Hepatocyte (in vitro differentiated cells): ENCODE measurements around the gene ADGRD2. TPM values are rescaled to one million over a fixed set of nuclear protein-coding genes. Genes with fewer than 3 reads are reported as not detected.

Source experiments
- DNase-seq: peaks from one replicate; pipeline ENCODE4 v3.0.0-alpha.2; 2016; ENCODE audit warnings: low spot score
- H2AFZ ChIP-seq: fragments of 200-600 bp; sonication (generic); 2 replicates; pipeline ENCODE4 v1.6.0; 2016; ENCODE audit warnings: antibody characterized with exemption, mild to moderate bottlenecking
- H3K27ac ChIP-seq: fragments of 200-600 bp; sonication (generic); 2 replicates; pipeline ENCODE4 v1.5.1; 2016; ENCODE audit warnings: mild to moderate bottlenecking
- H3K27me3 ChIP-seq: fragments of 200-600 bp; sonication (generic); 2 replicates; pipeline ENCODE4 v1.6.1; 2016
- H3K36me3 ChIP-seq: fragments of 200-600 bp; sonication (generic); replicated peaks from 2 replicates; pipeline ENCODE4 v1.5.1; 2016; ENCODE audit warnings: low read depth; ENCODE audit not compliant: insufficient read depth
- H3K4me1 ChIP-seq: fragments of 200-600 bp; sonication (generic); 2 replicates; pipeline ENCODE4 v1.5.1; 2016; ENCODE audit warnings: mild to moderate bottlenecking, moderate library complexity; ENCODE audit not compliant: insufficient read depth
- H3K4me2 ChIP-seq: fragments of 200-600 bp; sonication (generic); 2 replicates; pipeline ENCODE4 v1.6.0; 2016
- H3K4me3 ChIP-seq: fragments of 200-600 bp; sonication (generic); 2 replicates; pipeline ENCODE4 v1.5.1; 2016; ENCODE audit warnings: mild to moderate bottlenecking
- H3K79me2 ChIP-seq: fragments of 200-600 bp; sonication (generic); 2 replicates; pipeline ENCODE4 v1.6.0; 2017; ENCODE audit warnings: mild to moderate bottlenecking
- H3K9me2 ChIP-seq: fragments of 200-600 bp; sonication (generic); replicated peaks from 2 replicates; pipeline ENCODE4 v1.6.0; 2017; ENCODE audit warnings: mild to moderate bottlenecking; ENCODE audit not compliant: insufficient read depth
- H3K9me3 ChIP-seq: fragments of 200-600 bp; sonication (generic); 2 replicates; pipeline ENCODE4 v1.5.1; 2016; ENCODE audit warnings: low read depth, mild to moderate bottlenecking
- H4K20me1 ChIP-seq: fragments of 200-600 bp; sonication (generic); 2 replicates; pipeline ENCODE4 v1.6.0; 2016; ENCODE audit warnings: mild to moderate bottlenecking; ENCODE audit not compliant: insufficient read depth, poor library complexity, severe bottlenecking
- CTCF ChIP-seq: fragments of 200-600 bp; sonication (generic); IDR thresholded peaks from 2 replicates; pipeline ENCODE4 v1.5.1; 2016; ENCODE audit warnings: antibody characterized with exemption, mild to moderate bottlenecking; ENCODE audit not compliant: poor library complexity
- EZH2 ChIP-seq: fragments of 200-600 bp; sonication (generic); IDR thresholded peaks from 2 replicates; pipeline ENCODE4 v1.6.1; 2016; ENCODE audit warnings: antibody characterized with exemption, mild to moderate bottlenecking, borderline replicate concordance
- EZH2phosphoT487 ChIP-seq: fragments of 200-600 bp; sonication (generic); IDR thresholded peaks from one replicate; pipeline ENCODE4 v1.6.1; 2018; ENCODE audit warnings: antibody characterized with exemption, mild to moderate bottlenecking, low read depth, moderate library complexity; ENCODE audit not compliant: unreplicated experiment, severe bottlenecking
- WGBS: methylation state at CpG from one replicate; pipeline ENCODE4 v1.1.6; 2016; ENCODE audit warnings: low lambda C conversion rate; ENCODE audit errors: missing lambda C conversion rate; 5-methylcytosine and 5-hydroxymethylcytosine counted together
- polyA plus RNA-seq: library from polyadenylated mRNA; unstranded; fragments of >200 nt; fragmentation: Nextera tagmentation; extraction: Ambion mirVana; gene quantifications from 2 replicates; pipeline ENCODE4 v1.2.1, GENCODE V29; 2016
- total RNA-seq: library from RNA; depleted of rRNA; stranded (reverse); fragments of >200 nt; gene quantifications from 2 replicates; pipeline ENCODE4 v1.2.3, GENCODE V29; 2014

Gene ADGRD2
- total and polyA plus RNA-seq, 2 experiments from 2014 or later: not detected

DNA sequence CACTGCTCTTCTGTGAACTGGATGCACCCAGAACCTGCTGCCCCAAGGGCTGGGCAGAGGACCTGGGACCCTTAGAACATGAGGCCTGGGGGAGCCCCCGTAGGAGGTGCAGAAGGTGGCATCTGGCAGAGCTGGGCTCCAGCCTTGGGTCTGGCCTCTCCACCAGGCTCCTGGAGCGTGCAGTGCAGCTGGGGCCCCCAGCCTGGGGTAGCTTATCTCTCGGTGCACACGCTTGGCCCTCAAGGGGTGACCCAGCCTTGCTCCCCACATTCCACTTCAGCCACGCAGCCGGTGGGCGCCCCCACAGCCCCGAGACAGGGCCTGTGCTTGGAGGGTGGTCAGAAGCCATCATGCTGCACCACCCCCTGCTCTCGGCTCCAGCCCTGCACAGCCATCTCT is 62.6 kb downstream of the ADGRD2 start:
- 86% methylated on average over 9 of the region's 9 CpGs for WGBS
- no peak overlapping the region for H3K4me2 ChIP-seq

GRCh38 chr9:124513376-124513994 is 63.2 kb downstream of the ADGRD2 start:
- Histone ChIP-seq H3K4me3 (no peak overlapping the region), H2AFZ (no peak overlapping the region), H3K9me3 (no peaks in the 10 kb centered on the region), H3K27me3 (no peaks in the 10 kb centered on the region), H3K79me2 (no peaks in the 10 kb centered on the region), H3K4me2 (no peak overlapping the region), H3K36me3 (no peaks in the 10 kb centered on the region), H3K9me2 (no peaks in the 10 kb centered on the region), H3K4me1 (peaks cover 8% of the 10 kb centered on the region), H3K27ac (no peak overlapping the region), H4K20me1 (no peaks in the 10 kb centered on the region)
- TF ChIP-seq EZH2phosphoT487 (no peak), EZH2 (no peak), CTCF (no peak)
- 80% methylated on average over 5 of the region's 5 CpGs for WGBS
- DNase-seq: no peak

More for the DNA sequence above, 62.6 kb downstream of the ADGRD2 start:
- Histone ChIP-seq H3K27ac (no peak overlapping the region), H3K79me2 (no peaks in the 10 kb centered on the region), H3K4me3 (no peak overlapping the region), H3K4me1 (peaks cover 8% of the 10 kb centered on the region), H4K20me1 (no peaks in the 10 kb centered on the region), H3K27me3 (no peaks in the 10 kb centered on the region), H2AFZ (no peak overlapping the region), H3K9me3 (no peaks in the 10 kb centered on the region), H3K36me3 (no peaks in the 10 kb centered on the region), H3K9me2 (no peaks in the 10 kb centered on the region)
- TF ChIP-seq CTCF: no peak
- TF ChIP-seq EZH2: no peak
- no peak for DNase-seq

GRCh38 chr9:124514125-124514524 is 63.9 kb downstream of the ADGRD2 start:
- Histone ChIP-seq H3K4me1 (peaks cover 8% of the 10 kb centered on the region), H4K20me1 (no peaks in the 10 kb centered on the region), H3K9me3 (no peaks in the 10 kb centered on the region), H3K79me2 (no peaks in the 10 kb centered on the region), H3K4me2 (no peak overlapping the region), H3K27me3 (no peaks in the 10 kb centered on the region), H3K27ac (no peak overlapping the region), H3K4me3 (no peak overlapping the region), H2AFZ (no peak overlapping the region), H3K36me3 (no peaks in the 10 kb centered on the region), H3K9me2 (no peaks in the 10 kb centered on the region)
- DNase-seq: no peak
- WGBS: 93% methylated on average over 4 of the region's 4 CpGs
- no peak for TF ChIP-seq CTCF
- no peak for TF ChIP-seq EZH2phosphoT487
- no peak for TF ChIP-seq EZH2

GRCh38 chr9:124514874-124515273 is 64.6 kb downstream of the ADGRD2 start:
- no peak for DNase-seq
- 85% methylated on average over 5 of the region's 5 CpGs for WGBS
- H3K9me2 ChIP-seq: no peaks in the 10 kb centered on the region

More at GRCh38 chr9:124514874-124515273, 64.6 kb downstream of the ADGRD2 start:
- no peak overlapping the region for H3K4me3 ChIP-seq
- H3K79me2 ChIP-seq: no peaks in the 10 kb centered on the region
- H3K4me2 ChIP-seq: no peak overlapping the region
- no peaks in the 10 kb centered on the region for H4K20me1 ChIP-seq
- no peaks in the 10 kb centered on the region for H3K36me3 ChIP-seq
- TF ChIP-seq EZH2phosphoT487 (no peak), CTCF (no peak), EZH2 (no peak)
- H3K9me3 ChIP-seq: no peaks in the 10 kb centered on the region
- H3K4me1 ChIP-seq: peaks cover 8% of the 10 kb centered on the region
- H3K27ac ChIP-seq: no peak overlapping the region
- no peak overlapping the region for H2AFZ ChIP-seq
- no peaks in the 10 kb centered on the region for H3K27me3 ChIP-seq
